Gastrocnemius medialis (tissue), 4 donors: Measurements from ENCODE around the gene PTGER4. TPM values are rescaled to one million over a fixed set of nuclear protein-coding genes. Genes with fewer than 3 reads are reported as not detected.
"Not testable (repeated sequence)": the region's sequence is repeated elsewhere in the genome, so short reads cannot be mapped to it uniquely, and the experiment has no call there.

Experiments used
- ATAC-seq, 2 donors: fragments of 150-250 bp; one replicate each; pipeline ENCODE4 v1.9.1; 2016
- DNase-seq, 2 donors: peaks; one replicate each; pipeline ENCODE4 v3.0.0-alpha.2; 2019
- H3K27ac ChIP-seq, 4 donors: fragments of 200-600 bp; sonication (generic); 1 replicate in 1 of 4; 2 replicates in 3 of 4; pipeline ENCODE4 v1.5.1; 2016 to 2018; ENCODE audit warnings: mild to moderate bottlenecking in 2 of 4, moderate library complexity in 1 of 4
- H3K27me3 ChIP-seq, 3 donors: fragments of 200-600 bp; sonication (generic) in 2 of 3; 1 replicate in 1 of 3; 2 replicates in 2 of 3; pipeline versions ENCODE4 v1.5.1 to v1.6.0; 2016 to 2019; ENCODE audit warnings: mild to moderate bottlenecking in 1 of 3, moderate library complexity in 1 of 3
- H3K36me3 ChIP-seq, 2 donors: fragments of 200-600 bp; sonication (generic) in 1 of 2; one replicate each; pipeline ENCODE4 v1.5.1; 2017 to 2018
- H3K4me1 ChIP-seq, 2 donors: fragments of 200-600 bp; sonication (generic) in 1 of 2; one replicate each; pipeline ENCODE4 v1.5.1; 2016 to 2017; ENCODE audit warnings: mild to moderate bottlenecking in 2 of 2
- H3K4me3 ChIP-seq, 4 donors: fragments of 200-600 bp; sonication (generic) in 3 of 4; 1 replicate in 1 of 4; 2 replicates in 3 of 4; pipeline ENCODE4 v1.5.1; 2016 to 2019; ENCODE audit warnings: mild to moderate bottlenecking in 2 of 4
- H3K9me3 ChIP-seq, 3 donors: fragments of 200-600 bp; sonication (generic) in 2 of 3; 1 replicate in 1 of 3; 2 replicates in 2 of 3; pipeline ENCODE4 v1.5.1; 2016 to 2019
- CTCF ChIP-seq, 5 experiments: fragments of 450-650 bp in 3 of 5; fragments of 200-600 bp in 2 of 5; sonication (generic) in 2 of 5; IDR thresholded peaks in 4 of 5; conservative IDR thresholded peaks in 1 of 5; 1 replicate in 4 of 5; 2 replicates in 1 of 5; pipeline ENCODE4 v1.5.1; 2016 to 2019; ENCODE audit warnings: antibody characterized with exemption in 5 of 5, mild to moderate bottlenecking in 3 of 5, moderate library complexity in 3 of 5
- POLR2A ChIP-seq, 2 donors: fragments of 450-650 bp; IDR thresholded peaks; one replicate each; pipeline ENCODE4 v1.6.1; 2017; ENCODE audit warnings: antibody characterized with exemption in 2 of 2, mild to moderate bottlenecking in 2 of 2, moderate library complexity in 2 of 2
- in situ Hi-C, 4 donors: fragments of 200-750 bp; cut with MboI; loops; one replicate each; pipeline versions ENCODE4 v1.15.0 to v1.8.0; 2017; ENCODE audit warnings: low sequenced_read_pairs in 4 of 4
- intact Hi-C: fragments of 100-400 bp; cut with DNase I; formaldehyde crosslinking; loops from one replicate; pipeline ENCODE4 v1.15.1; 2023; ENCODE audit warnings: low total_unique reads
- total RNA-seq, 4 donors: library from RNA; depleted of rRNA; stranded (reverse); fragments of >200 nt; gene quantifications; one replicate each; pipeline versions ENCODE4 v1.1.0 to v1.2.3, GENCODE V29; 2016

PTGER4 gene
- total RNA-seq, 4 donors from 2014 or later = 4.2 to 11.2 (median 7.4) TPM

- no peak overlapping the region for H3K4me3 ChIP-seq
- H3K4me1 ChIP-seq = no peaks in the 10 kb centered on the region
- peaks cover 0 to 9% of the 10 kb centered on the region in 2 donors for H3K36me3 ChIP-seq
- in situ Hi-C loops (no loop called here), intact Hi-C loops (no loop called here)
- no peak for DNase-seq
- no peak for ATAC-seq
- H3K27ac ChIP-seq = no peak overlapping the region
- no peaks in the 10 kb centered on the region for H3K27me3 ChIP-seq
- H3K9me3 ChIP-seq = no peaks in the 10 kb centered on the region
- TF ChIP-seq POLR2A (IDR thresholded peaks at IDR 0.05) (no peak), CTCF (IDR thresholded peaks at IDR 0.05 in 4 of 5, conservative IDR thresholded peaks at IDR 0.05 in 1 of 5) (no peak)
Measured at GRCh38 chr5:40716590-40716989, 36.9 kb downstream of the PTGER4 start.

GRCh38 chr5:40717281-40717680, 37.6 kb downstream of the PTGER4 start:
- Histone ChIP-seq H3K9me3 (no peaks in the 10 kb centered on the region), H3K27me3 (no peaks in the 10 kb centered on the region), H3K4me1 (no peaks in the 10 kb centered on the region), H3K27ac (no peak overlapping the region), H3K4me3 (no peak overlapping the region), H3K36me3 (peaks cover 0 to 13% of the 10 kb centered on the region in 2 donors)
- TF ChIP-seq CTCF (IDR thresholded peaks at IDR 0.05 in 4 of 5, conservative IDR thresholded peaks at IDR 0.05 in 1 of 5) = no peak
- TF ChIP-seq POLR2A (IDR thresholded peaks at IDR 0.05) = no peak
- ATAC-seq (no peak), DNase-seq (no peak)
- in situ Hi-C loops (no loop called here), intact Hi-C loops (no loop called here)

- intact Hi-C loops = no loop called here
- DNase-seq (no peak), ATAC-seq (no peak)
- H3K27me3 ChIP-seq = no peaks in the 10 kb centered on the region
- in situ Hi-C loops = no loop called here
- no peak overlapping the region for H3K4me3 ChIP-seq
- no peaks in the 10 kb centered on the region for H3K9me3 ChIP-seq
- TF ChIP-seq POLR2A (IDR thresholded peaks at IDR 0.05) (no peak), CTCF (IDR thresholded peaks at IDR 0.05 in 4 of 5, conservative IDR thresholded peaks at IDR 0.05 in 1 of 5) (no peak)
- H3K27ac ChIP-seq = no peak overlapping the region
- peaks cover 0 to 18% of the 10 kb centered on the region in 2 donors for H3K36me3 ChIP-seq
- H3K4me1 ChIP-seq = no peaks in the 10 kb centered on the region
Measured at GRCh38 chr5:40720069-40720468, 40.4 kb downstream of the PTGER4 start.

- H3K27me3 ChIP-seq, intact Hi-C loops, H3K27ac ChIP-seq, H3K4me3 ChIP-seq, ATAC-seq, DNase-seq, H3K9me3 ChIP-seq, in situ Hi-C loops, H3K4me1 ChIP-seq: not testable (repeated sequence)
- peaks cover 0 to 25% of the 10 kb centered on the region in 2 donors for H3K36me3 ChIP-seq
Measured at GRCh38 chr5:40722497-40722911, 42.8 kb downstream of the PTGER4 start.

- in situ Hi-C loops (loop anchor here in 1 of 4 donors (25.0 kb wide), 1 partner anchor 1021 kb away; no protein-coding TSS in a partner anchor), intact Hi-C loops (no loop called here)
- ATAC-seq (no peak), DNase-seq (no peak)
- no peak overlapping the region for H3K27ac ChIP-seq
- peaks cover 14 to 22% of the 10 kb centered on the region in 2 donors for H3K4me1 ChIP-seq
- H3K36me3 ChIP-seq = no peaks in the 10 kb centered on the region
- H3K9me3 ChIP-seq = no peaks in the 10 kb centered on the region
- no peak overlapping the region for H3K4me3 ChIP-seq
- TF ChIP-seq POLR2A (IDR thresholded peaks at IDR 0.05) = no peak
- no peak for TF ChIP-seq CTCF (IDR thresholded peaks at IDR 0.05 in 4 of 5, conservative IDR thresholded peaks at IDR 0.05 in 1 of 5)
- no peaks in the 10 kb centered on the region for H3K27me3 ChIP-seq
Measured at GRCh38 chr5:40733434-40733833, 53.7 kb downstream of the PTGER4 start.
